ENCODE results near the gene CASP14. TPM values are rescaled to one million over a fixed set of nuclear protein-coding genes. Genes with fewer than 3 reads are reported as not detected.

The CASP14 gene
- total RNA-seq, 1 experiment from 2014 or later: not detected

GRCh38 chr19:15031675-15032074 is 17.6 kb upstream of the CASP14 start:
- BruUV-seq (replicated peaks): no TSS peak
- Histone ChIP-seq H3K27me3 (ENCODE audit: insufficient read depth, low read length) (peaks cover 23% of the 10 kb centered on the region), H3K4me1 (ENCODE audit: control insufficient read depth in 1 of 2, insufficient read depth in 2 of 2, low read length in 2 of 2) (no peaks in the 10 kb centered on the region), H4K20me1 (ENCODE audit: insufficient read depth) (no peaks in the 10 kb centered on the region), H3K4me2 (ENCODE audit: low read length) (no peak overlapping the region), H3K36me3 (ENCODE audit: control insufficient read depth in 1 of 2, insufficient read depth in 2 of 2, low read length in 2 of 2) (no peaks in the 10 kb centered on the region), H3K79me2 (ENCODE audit: insufficient read depth, low read length) (no peaks in the 10 kb centered on the region), H3K9me3 (ENCODE audit: control insufficient read depth in 1 of 2, insufficient read depth in 1 of 2, low read depth in 1 of 2, low read length in 2 of 2) (no peaks in the 10 kb centered on the region), H3K27ac (ENCODE audit: low read depth, low read length) (no peak overlapping the region), H3K4me3 (replicated peaks in 1 of 2; ENCODE audit: low read depth in 1 of 2, low read length in 2 of 2) (no peak overlapping the region), H3K9me2 (ENCODE audit: insufficient read depth) (no peaks in the 10 kb centered on the region), H3K9ac (ENCODE audit: low read length) (no peak overlapping the region), H2AFZ (ENCODE audit: low read depth, low read length, poor library complexity, severe bottlenecking) (no peak overlapping the region)
- no peak for TF ChIP-seq POLR2AphosphoS5 (IDR thresholded peaks at IDR 0.05; ENCODE audit: low read depth, low read length)
- no peak for TF ChIP-seq ELF1 (IDR thresholded peaks at IDR 0.05; ENCODE audit: borderline replicate concordance, low read depth)
- no peak for TF ChIP-seq ZBTB33 (IDR thresholded peaks at IDR 0.05; ENCODE audit: extremely low read depth, insufficient replicate concordance, low read length)
- no peak for TF ChIP-seq FOSL1 (IDR thresholded peaks at IDR 0.05; ENCODE audit: low read depth)
- no peak for TF ChIP-seq CBX3 (IDR thresholded peaks at IDR 0.05; ENCODE audit: low read depth)
- TF ChIP-seq POLR2A (IDR thresholded peaks at IDR 0.05; ENCODE audit: borderline replicate concordance, extremely low read depth, insufficient read depth, insufficient read length): no peak
- no peak for TF ChIP-seq EZH2 (IDR thresholded peaks at IDR 0.05)
- TF ChIP-seq SIN3A (IDR thresholded peaks at IDR 0.05; ENCODE audit: low read depth): no peak
- TF ChIP-seq ZFX (IDR thresholded peaks at IDR 0.05): no peak
- TF ChIP-seq YY1 (IDR thresholded peaks at IDR 0.05; ENCODE audit: extremely low read depth, insufficient replicate concordance, low read depth, low read length): no peak
- no peak for TF ChIP-seq REST (IDR thresholded peaks at IDR 0.05; ENCODE audit: low read depth)
- no peak for TF ChIP-seq SRF (IDR thresholded peaks at IDR 0.05; ENCODE audit: low read depth)
- TF ChIP-seq SP1 (IDR thresholded peaks at IDR 0.05; ENCODE audit: low read depth): no peak
- no peak for TF ChIP-seq TCF7L2 (IDR thresholded peaks at IDR 0.05; ENCODE audit: borderline replicate concordance, extremely low read depth, insufficient read depth, insufficient read length)
- TF ChIP-seq EGR1 (IDR thresholded peaks at IDR 0.05; ENCODE audit: low read depth): no peak
- no peak for TF ChIP-seq EZH2phosphoT487 (IDR thresholded peaks at IDR 0.05; ENCODE audit: borderline replicate concordance)
- TF ChIP-seq, protein P1, sequence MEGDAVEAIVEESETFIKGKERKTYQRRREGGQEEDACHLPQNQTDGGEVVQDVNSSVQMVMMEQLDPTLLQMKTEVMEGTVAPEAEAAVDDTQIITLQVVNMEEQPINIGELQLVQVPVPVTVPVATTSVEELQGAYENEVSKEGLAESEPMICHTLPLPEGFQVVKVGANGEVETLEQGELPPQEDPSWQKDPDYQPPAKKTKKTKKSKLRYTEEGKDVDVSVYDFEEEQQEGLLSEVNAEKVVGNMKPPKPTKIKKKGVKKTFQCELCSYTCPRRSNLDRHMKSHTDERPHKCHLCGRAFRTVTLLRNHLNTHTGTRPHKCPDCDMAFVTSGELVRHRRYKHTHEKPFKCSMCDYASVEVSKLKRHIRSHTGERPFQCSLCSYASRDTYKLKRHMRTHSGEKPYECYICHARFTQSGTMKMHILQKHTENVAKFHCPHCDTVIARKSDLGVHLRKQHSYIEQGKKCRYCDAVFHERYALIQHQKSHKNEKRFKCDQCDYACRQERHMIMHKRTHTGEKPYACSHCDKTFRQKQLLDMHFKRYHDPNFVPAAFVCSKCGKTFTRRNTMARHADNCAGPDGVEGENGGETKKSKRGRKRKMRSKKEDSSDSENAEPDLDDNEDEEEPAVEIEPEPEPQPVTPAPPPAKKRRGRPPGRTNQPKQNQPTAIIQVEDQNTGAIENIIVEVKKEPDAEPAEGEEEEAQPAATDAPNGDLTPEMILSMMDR (IDR thresholded peaks at IDR 0.05 in 2 of 3, conservative IDR thresholded peaks at IDR 0.05 in 1 of 3; ENCODE audit: borderline replicate concordance in 1 of 3, insufficient read depth in 1 of 3, low read depth in 2 of 3, low read length in 2 of 3): no peak
- no peak for TF ChIP-seq RAD21 (IDR thresholded peaks at IDR 0.05; ENCODE audit: low read depth)
- no peak for TF ChIP-seq CEBPB (IDR thresholded peaks at IDR 0.05; ENCODE audit: low read depth)
- no peak for TF ChIP-seq ZNF274 (IDR thresholded peaks at IDR 0.05; ENCODE audit: low read depth, low read length)
- POLR2A ChIA-PET: no interaction called here
- intact Hi-C loops (cut with micrococcal nuclease): no loop called here
- ATAC-seq (no peak), DNase-seq (ENCODE audit: low read depth, low spot score) (no peak)
- CTCF ChIA-PET: no interaction called here
- RAD21 ChIA-PET (ENCODE audit: low non-redundant PET in 1 of 2, low total read pairs in 2 of 2, uncharacterized antibody in 2 of 2, unreplicated experiment in 2 of 2): no interaction called here
